Fibroblast of pulmonary artery (primary cell): ENCODE data around the gene FCAMR.

ENCODE experiments used
- DNase-seq: peaks from one replicate; pipeline ENCODE4 v3.0.0-alpha.2; 2010; ENCODE audit warnings: low read depth
- H3K4me3 ChIP-seq: replicated peaks from 2 replicates; pipeline ENCODE4 v1.5.1; 2011; ENCODE audit warnings: low read depth, mild to moderate bottlenecking, control low read depth, low read length, moderate library complexity
- CTCF ChIP-seq: IDR thresholded peaks from 2 replicates; pipeline ENCODE4 v1.5.1; 2011; ENCODE audit warnings: mild to moderate bottlenecking, control low read depth, low read length, inconsistent platforms; ENCODE audit errors: missing control alignments

Gene FCAMR

GRCh38 chr1:207000651-207001291 lies 30.5 kb upstream of the FCAMR start:
- no peak overlapping the region for H3K4me3 ChIP-seq
- no peak for TF ChIP-seq CTCF
- no peak for DNase-seq

DNA sequence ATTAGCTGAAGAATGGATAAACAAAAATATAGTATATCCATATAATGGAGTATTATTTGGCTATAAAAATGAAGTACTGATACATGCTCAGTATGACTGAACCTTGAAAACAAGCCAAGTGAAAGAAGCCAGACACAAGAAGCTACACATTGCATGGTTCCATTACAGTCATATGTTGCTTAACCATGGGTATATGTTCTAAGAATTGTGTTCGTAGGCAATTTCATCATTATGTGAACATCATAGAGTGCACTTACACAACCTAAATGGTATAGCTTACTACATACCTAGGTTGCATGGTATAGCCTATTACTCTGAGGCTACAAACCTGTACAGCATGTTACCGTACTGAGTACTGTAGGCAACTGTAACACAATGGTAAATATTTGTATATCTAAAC lies 28.6 kb upstream of the FCAMR start:
- no peak overlapping the region for H3K4me3 ChIP-seq
- no peak for TF ChIP-seq CTCF
- DNase-seq = no peak

GRCh38 chr1:206992790-206993189 lies 22.5 kb upstream of the FCAMR start:
- no peak overlapping the region for H3K4me3 ChIP-seq
- DNase-seq = no peak
- no peak for TF ChIP-seq CTCF

GRCh38 chr1:206987873-206988272 lies 17.6 kb upstream of the FCAMR start:
- H3K4me3 ChIP-seq = no peak overlapping the region
- no peak for DNase-seq
- no peak for TF ChIP-seq CTCF

DNA sequence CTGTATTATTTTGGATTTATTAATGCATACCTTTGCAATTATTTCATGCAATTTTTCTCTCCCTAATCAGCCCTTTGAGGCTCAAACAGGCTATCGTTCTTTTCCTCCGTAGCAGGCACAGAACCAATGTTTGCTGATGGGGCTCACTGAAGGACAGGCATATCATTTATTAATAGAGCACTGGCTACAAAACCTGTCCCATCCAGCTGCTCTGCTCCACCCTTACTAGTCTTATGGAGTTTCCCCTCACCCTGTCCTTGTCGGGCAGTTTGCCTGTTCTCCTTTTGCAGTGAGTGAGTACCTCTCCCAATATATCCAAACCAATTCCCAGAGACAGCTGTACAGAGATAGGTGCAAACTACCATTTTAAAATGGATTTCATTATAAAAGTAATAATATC lies 16.6 kb upstream of the FCAMR start:
- no peak for DNase-seq
- no peak for TF ChIP-seq CTCF
- no peak overlapping the region for H3K4me3 ChIP-seq

DNA sequence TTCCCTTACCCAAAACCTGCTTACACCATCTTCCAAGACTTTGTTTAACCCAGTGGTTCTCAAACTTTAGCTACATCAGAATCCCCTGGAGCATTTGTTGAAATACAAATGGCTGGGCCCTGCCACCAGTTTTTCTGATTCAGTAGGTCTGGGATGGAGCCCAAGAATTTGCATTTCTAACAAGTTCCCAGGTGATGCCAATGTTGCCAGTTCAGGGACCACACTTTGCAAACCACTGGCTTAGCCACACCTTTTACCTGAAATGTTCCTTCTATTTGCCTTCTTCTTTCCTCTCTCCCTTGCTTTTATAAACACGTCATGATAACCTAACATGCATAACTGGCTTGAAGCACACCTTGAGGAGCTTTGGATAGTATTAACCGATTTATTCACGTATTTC lies 16.1 kb upstream of the FCAMR start:
- no peak overlapping the region for H3K4me3 ChIP-seq
- no peak for DNase-seq
- no peak for TF ChIP-seq CTCF

GRCh38 chr1:206985162-206985749 lies 15.0 kb upstream of the FCAMR start:
- no peak for TF ChIP-seq CTCF
- DNase-seq = no peak
- H3K4me3 ChIP-seq = no peak overlapping the region
